Measurements from ENCODE around the gene IRF3.

Gene IRF3

GRCh38 chr19:49682274-49682673 is 16.6 kb upstream of the IRF3 start:
- peaks cover 29% of the 10 kb centered on the region for H4K20me1 ChIP-seq (ENCODE audit: control insufficient read depth, insufficient read depth, low read depth, low read length)

GRCh38 chr19:49681830-49682229 is 16.2 kb upstream of the IRF3 start:
- no peak for TF ChIP-seq CTCF (IDR thresholded peaks at IDR 0.05; ENCODE audit: low read depth, low read length, poor library complexity, severe bottlenecking)
- Histone ChIP-seq H4K20me1 (ENCODE audit: control insufficient read depth, insufficient read depth, low read depth, low read length) (peaks cover 29% of the 10 kb centered on the region), H3K4me2 (ENCODE audit: low read length) (no peak overlapping the region), H3F3A (ENCODE audit: control insufficient read depth, insufficient read depth) (peaks cover 14% of the 10 kb centered on the region; the same call in 1 of the 2 replicates), H3K4me1 (ENCODE audit: control insufficient read depth, low read length) (peaks cover 32% of the 10 kb centered on the region), H3K9me2 (replicated peaks; ENCODE audit: control insufficient read depth, low read length) (no peaks in the 10 kb centered on the region), H3K79me2 (ENCODE audit: control insufficient read depth, low read length) (peaks cover 64% of the 10 kb centered on the region), H3K9me3 (ENCODE audit: control insufficient read depth, insufficient read depth, low read length) (no peaks in the 10 kb centered on the region), H3K27ac (ENCODE audit: low read depth, low read length) (no peak overlapping the region), H3K36me3 (ENCODE audit: control insufficient read depth, low read length) (peaks cover 84% of the 10 kb centered on the region), H3K27me3 (ENCODE audit: control insufficient read depth, low read length) (no peaks in the 10 kb centered on the region), H3K4me3 (ENCODE audit: low read length) (no peak overlapping the region)

More at GRCh38 chr19:49682274-49682673, 16.6 kb upstream of the IRF3 start:
- Histone ChIP-seq H3K9me3 (ENCODE audit: control insufficient read depth, insufficient read depth, low read length) (no peaks in the 10 kb centered on the region), H3K27ac (ENCODE audit: low read depth, low read length) (no peak overlapping the region), H3K36me3 (ENCODE audit: control insufficient read depth, low read length) (peaks cover 87% of the 10 kb centered on the region), H3K9me2 (replicated peaks; ENCODE audit: control insufficient read depth, low read length) (no peaks in the 10 kb centered on the region), H3F3A (ENCODE audit: control insufficient read depth, insufficient read depth) (peaks cover 14% of the 10 kb centered on the region; the same call in 1 of the 2 replicates), H3K4me1 (ENCODE audit: control insufficient read depth, low read length) (peaks cover 32% of the 10 kb centered on the region), H3K27me3 (ENCODE audit: control insufficient read depth, low read length) (no peaks in the 10 kb centered on the region), H3K79me2 (ENCODE audit: control insufficient read depth, low read length) (peaks cover 61% of the 10 kb centered on the region), H3K4me2 (ENCODE audit: low read length) (no peak overlapping the region), H3K4me3 (ENCODE audit: low read length) (no peak overlapping the region)
- TF ChIP-seq EZH2phosphoT487 (IDR thresholded peaks at IDR 0.05; ENCODE audit: borderline replicate concordance, low read length) (no peak), CTCF (IDR thresholded peaks at IDR 0.05; ENCODE audit: low read depth, low read length, poor library complexity, severe bottlenecking) (no peak)

- H3K4me2 ChIP-seq (ENCODE audit: low read length) = peak overlapping the region; percentile 99
- H3K27me3 ChIP-seq (ENCODE audit: control insufficient read depth, low read length) = no peaks in the 10 kb centered on the region
- peak overlapping the region; percentile 20 for H3K27ac ChIP-seq (ENCODE audit: low read depth, low read length)
- peaks cover 79% of the 10 kb centered on the region for H3K36me3 ChIP-seq (ENCODE audit: control insufficient read depth, low read length)
- TF ChIP-seq EZH2phosphoT487 (IDR thresholded peaks at IDR 0.05; ENCODE audit: borderline replicate concordance, low read length) (no peak), CTCF (IDR thresholded peaks at IDR 0.05; ENCODE audit: low read depth, low read length, poor library complexity, severe bottlenecking) (peak; percentile 96)
- H3F3A ChIP-seq (ENCODE audit: control insufficient read depth, insufficient read depth) = peaks cover 18% of the 10 kb centered on the region
- peaks cover 36% of the 10 kb centered on the region for H3K4me1 ChIP-seq (ENCODE audit: control insufficient read depth, low read length)
- no peaks in the 10 kb centered on the region for H3K9me3 ChIP-seq (ENCODE audit: control insufficient read depth, insufficient read depth, low read length)
- H3K79me2 ChIP-seq (ENCODE audit: control insufficient read depth, low read length) = peaks cover 64% of the 10 kb centered on the region
- peak overlapping the region; percentile 95 for H3K4me3 ChIP-seq (ENCODE audit: low read length)
- H3K9me2 ChIP-seq (replicated peaks; ENCODE audit: control insufficient read depth, low read length) = no peaks in the 10 kb centered on the region
- H4K20me1 ChIP-seq (ENCODE audit: control insufficient read depth, insufficient read depth, low read depth, low read length) = peaks cover 26% of the 10 kb centered on the region
These were observed 15.0 kb upstream of the IRF3 start for GRCh38 chr19:49680421-49681351.

Data from DOHH2 (cell line).